ENCODE results near the gene C19orf67.
A peak's percentile ranks its signal among the peaks of the same experiment; 100 is the strongest.

C19orf67 gene

DNA sequence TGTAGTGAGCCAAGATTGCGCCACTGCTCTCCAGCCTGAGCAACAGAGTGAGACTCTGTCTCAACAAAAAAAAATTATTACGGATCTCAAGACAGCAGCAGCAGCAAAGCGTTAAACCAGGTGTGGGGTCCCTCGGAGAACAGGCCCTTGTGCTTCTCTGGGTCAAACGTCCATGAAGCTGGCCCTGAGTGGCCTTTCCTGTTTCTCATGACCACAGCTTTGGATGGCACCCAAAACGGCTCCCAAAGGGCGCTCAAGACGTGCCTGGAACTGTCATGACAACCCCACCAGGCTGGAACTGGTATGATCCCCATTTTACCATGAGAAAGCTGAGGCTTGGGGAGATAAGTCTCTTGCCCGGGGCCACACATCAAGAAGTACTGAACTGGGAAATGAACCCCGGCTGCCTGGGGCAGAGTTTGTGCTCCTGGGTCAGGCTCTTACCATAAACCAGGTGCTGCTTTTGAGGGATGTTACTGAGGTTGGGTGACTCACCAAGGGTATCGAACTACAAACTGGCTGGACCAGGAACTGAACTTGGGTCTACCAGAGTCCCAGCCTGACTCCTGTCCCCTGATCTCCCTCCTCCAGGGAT lies 16.6 kb upstream of the C19orf67 start:
- DNase-seq: no peak
- no peaks in the 10 kb centered on the region for H3K27me3 Mint-ChIP-seq
- H3K9me3 Mint-ChIP-seq: no peaks in the 10 kb centered on the region
- no peak overlapping the region for H3K4me3 Mint-ChIP-seq
- CTCF ChIA-PET: interaction anchor here (0.7 to 1.9 kb wide), 3 partner anchors 11 to 423 kb away, joined by 3 to 7 read pairs (median 3); partner anchors contain the start of gene ASF1B
- peaks cover 23% of the 10 kb centered on the region for H3K36me3 Mint-ChIP-seq
- H3K4me1 Mint-ChIP-seq: no peaks in the 10 kb centered on the region
- no peak overlapping the region for H3K27ac Mint-ChIP-seq

DNA sequence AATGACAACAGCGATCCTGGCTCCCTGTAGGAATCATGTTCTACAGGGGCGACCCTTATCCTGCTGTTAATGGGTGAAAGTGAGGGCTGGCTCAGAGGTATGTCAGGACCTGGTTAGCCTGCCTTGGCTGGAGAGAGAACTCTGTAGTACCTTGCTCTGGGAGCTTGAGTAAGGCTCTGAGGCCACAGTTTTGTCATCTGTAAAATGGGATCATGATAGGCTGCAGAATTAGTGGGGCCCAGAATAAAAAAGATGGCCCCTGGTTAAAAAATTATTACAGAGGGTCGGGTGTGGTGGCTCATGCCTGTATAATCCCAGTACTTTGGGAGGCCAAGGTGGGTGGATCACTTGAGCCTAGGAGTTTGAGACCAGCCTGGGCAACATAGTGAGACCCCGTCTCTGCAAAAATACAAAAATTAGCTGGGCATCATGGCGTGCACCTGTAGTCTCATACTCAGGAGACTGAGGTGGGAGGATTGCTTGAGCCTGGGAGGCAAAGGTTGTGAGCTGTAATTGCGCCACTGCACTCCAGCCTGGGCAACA lies 15.5 kb upstream of the C19orf67 start:
- Mint-ChIP-seq H3K36me3 (peaks cover 32% of the 10 kb centered on the region), H3K9me3 (no peaks in the 10 kb centered on the region), H3K4me3 (no peak overlapping the region), H3K27me3 (no peaks in the 10 kb centered on the region), H3K4me1 (no peaks in the 10 kb centered on the region), H3K27ac (peak overlapping the region; percentile 37)
- no peak for DNase-seq
- CTCF ChIA-PET: no interaction called here

DNA sequence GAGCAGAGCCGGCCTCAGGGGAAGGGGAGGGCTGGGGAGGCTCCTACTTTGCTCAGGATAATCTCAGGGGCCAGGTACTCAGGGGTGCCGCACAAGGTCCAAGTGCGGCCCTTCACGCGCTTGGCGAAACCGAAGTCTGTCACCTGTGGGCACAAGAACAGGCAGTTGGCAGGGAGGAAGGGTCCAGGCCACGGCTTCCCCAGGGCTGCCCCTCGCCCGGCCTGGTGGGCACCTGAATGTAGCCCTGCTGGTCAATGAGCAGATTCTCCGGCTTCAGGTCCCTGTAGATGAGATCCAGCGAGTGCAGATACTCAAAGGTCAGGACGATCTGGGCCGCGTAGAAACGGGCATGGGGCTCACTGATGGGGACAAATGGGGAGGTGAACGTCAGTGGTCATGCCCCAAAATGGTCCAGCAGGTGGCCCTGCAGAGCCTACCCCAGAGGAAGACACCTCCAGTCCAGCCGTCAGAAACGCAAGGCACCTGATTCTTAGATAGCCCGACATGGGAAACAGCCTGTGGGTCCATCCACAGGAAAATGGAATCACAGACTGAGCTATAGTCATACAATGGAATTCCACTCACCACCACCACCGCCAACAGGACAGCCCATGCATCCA lies 12.1 kb upstream of the C19orf67 start:
- DNase-seq: no peak
- Mint-ChIP-seq H3K9me3 (peaks cover 9% of the 10 kb centered on the region), H3K27me3 (no peaks in the 10 kb centered on the region), H3K4me3 (no peak overlapping the region), H3K27ac (no peak overlapping the region), H3K4me1 (peaks cover 6% of the 10 kb centered on the region), H3K36me3 (peaks cover 33% of the 10 kb centered on the region)
- CTCF ChIA-PET: no interaction called here

DNA sequence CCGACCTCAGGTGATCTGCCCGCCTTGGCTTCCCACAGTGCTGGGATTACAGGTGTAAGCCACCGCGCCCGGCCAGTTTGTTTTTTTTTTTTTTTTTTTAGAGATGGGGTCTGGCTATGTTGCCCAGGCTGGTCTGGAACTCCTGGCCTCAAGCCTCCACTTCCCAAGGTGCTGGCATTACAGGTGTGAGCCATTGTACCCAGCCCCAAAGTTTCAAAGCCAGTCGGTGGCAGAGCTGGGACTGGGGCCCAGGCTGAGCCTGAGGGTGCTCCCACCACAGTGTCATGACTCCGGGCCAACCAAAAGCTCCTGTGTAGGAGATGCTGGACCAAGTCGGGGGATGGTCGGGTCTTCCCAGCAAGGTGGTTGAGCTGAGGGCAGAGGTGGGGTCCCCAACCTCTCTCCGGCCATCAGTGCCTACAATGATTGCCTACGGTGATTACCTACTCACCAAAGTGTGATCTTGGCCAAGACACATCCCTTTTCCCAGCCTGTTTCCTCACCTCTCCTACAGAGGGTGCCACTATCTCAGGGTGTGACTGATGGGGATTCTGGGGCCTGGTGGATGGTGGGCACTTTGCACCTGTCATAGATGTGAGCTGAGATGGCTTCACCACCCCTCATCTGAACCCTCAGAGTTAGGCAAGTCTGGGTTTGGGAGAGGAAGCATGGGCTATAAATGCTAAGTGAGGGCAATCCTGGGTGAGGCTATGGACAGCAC lies 10.8 kb upstream of the C19orf67 start:
- no peak for DNase-seq
- Mint-ChIP-seq H3K27ac (no peak overlapping the region), H3K27me3 (no peaks in the 10 kb centered on the region), H3K4me3 (no peak overlapping the region), H3K36me3 (peaks cover 40% of the 10 kb centered on the region), H3K9me3 (peaks cover 13% of the 10 kb centered on the region), H3K4me1 (peaks cover 14% of the 10 kb centered on the region)
- CTCF ChIA-PET: no interaction called here

DNA sequence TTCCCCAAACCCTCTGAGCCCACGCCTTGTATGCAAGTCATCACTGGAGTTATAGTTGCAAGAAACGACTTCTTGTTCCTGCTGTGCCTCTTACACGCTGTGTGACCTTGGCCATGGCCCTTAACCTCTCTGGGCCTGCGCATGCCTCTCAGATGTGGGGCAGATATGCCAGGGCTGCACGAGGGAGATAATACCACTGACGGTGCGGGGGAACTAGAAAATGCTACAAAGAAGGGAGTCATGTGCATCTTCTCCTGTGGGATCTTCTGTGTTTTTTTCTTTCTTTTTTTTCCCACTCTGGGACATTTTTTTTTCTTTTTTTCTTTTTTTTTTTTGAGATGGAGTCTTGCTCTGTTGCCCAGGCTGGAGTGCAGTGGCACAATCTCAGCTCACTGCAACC lies 9.3 kb upstream of the C19orf67 start:
- peaks cover 37% of the 10 kb centered on the region for H3K36me3 Mint-ChIP-seq
- H3K4me1 Mint-ChIP-seq: peaks cover 15% of the 10 kb centered on the region
- CTCF ChIA-PET: interaction anchor here (0.8 to 1.1 kb wide), 2 partner anchors 20 to 254 kb away, joined by 3 read pairs; no protein-coding TSS in a partner anchor
- no peak overlapping the region for H3K4me3 Mint-ChIP-seq
- no peak for DNase-seq
- no peaks in the 10 kb centered on the region for H3K27me3 Mint-ChIP-seq
- H3K27ac Mint-ChIP-seq: peak overlapping the region; percentile 5
- H3K9me3 Mint-ChIP-seq: peaks cover 13% of the 10 kb centered on the region

DNA sequence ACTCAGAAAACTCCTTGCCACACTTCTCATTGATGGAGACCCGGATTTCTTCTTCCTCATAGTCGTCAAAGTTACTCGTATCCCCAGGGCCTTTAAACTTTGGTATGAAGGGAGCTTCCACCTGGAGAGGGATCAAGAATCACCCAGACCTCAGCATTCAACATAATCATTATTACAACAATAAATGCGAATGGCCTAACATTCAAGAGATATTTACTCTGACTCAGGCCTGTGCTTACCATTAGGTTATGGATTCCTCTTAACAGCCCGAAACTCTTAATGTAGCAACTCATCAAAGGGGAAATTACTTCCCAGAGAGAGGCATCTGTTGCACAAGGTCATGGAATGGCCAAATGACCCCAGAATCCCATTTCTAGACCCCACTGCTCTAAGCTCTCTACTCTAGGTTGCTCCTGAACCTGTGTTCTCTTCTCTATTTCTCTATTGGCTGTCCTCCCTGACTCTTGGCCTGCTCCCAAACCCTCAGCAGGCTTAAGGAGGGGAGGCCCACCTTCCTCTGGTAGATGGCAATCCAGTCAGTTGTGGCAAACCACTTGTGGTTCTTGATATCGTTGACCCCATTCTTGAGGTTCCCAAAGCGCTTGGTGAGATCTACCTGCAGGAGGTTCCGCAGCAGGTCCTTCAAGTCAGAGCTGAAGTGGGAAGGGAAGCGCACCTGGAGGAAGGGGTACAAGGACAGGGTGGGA lies 7.7 kb upstream of the C19orf67 start:
- peaks cover 47% of the 10 kb centered on the region for H3K36me3 Mint-ChIP-seq
- peaks cover 13% of the 10 kb centered on the region for H3K9me3 Mint-ChIP-seq
- H3K27me3 Mint-ChIP-seq: no peaks in the 10 kb centered on the region
- H3K27ac Mint-ChIP-seq: peak overlapping the region; percentile 65
- H3K4me1 Mint-ChIP-seq: peaks cover 24% of the 10 kb centered on the region
- CTCF ChIA-PET: interaction anchor here (0.7 to 1.2 kb wide), 3 partner anchors 19 to 256 kb away, joined by 3 to 6 read pairs (median 3); a partner anchor contains a TSS
- peak overlapping the region; percentile 51 for H3K4me3 Mint-ChIP-seq
- DNase-seq: no peak

DNA sequence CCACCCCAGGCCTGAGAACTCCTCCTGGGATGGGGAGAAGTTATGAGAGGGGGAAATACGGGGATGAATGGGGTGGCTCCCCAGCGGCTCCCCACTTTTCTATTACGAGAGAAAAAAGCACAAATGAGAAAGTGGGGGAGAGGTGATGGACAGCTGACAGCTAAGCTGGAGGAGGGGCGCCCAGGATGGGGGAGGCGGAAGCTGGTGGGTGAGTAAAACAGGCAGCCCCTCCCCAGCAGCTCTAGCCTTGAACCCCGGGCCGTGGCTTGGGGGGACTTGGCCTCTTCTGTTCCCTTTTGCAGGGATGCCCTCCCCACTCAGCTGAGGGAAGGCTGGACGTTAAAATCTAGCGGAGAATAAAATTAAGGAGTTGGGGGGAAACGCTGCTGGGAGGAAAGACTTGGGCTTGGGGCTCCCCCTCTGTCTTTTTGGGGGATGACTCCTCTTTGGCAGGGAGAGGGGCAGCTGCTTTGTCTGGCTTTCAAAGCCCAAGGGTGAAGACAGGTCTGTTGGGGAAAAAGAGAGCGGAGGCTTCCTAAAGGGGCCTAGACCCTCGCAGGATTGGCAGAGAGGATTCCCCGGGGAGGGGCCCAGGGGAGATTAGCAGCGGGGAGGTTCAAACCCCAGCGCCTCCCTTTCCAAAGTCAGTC lies 6.4 kb upstream of the C19orf67 start:
- Mint-ChIP-seq H3K27ac (peak overlapping the region; percentile 99), H3K4me1 (peaks cover 29% of the 10 kb centered on the region), H3K9me3 (peaks cover 13% of the 10 kb centered on the region), H3K27me3 (no peaks in the 10 kb centered on the region), H3K36me3 (peaks cover 45% of the 10 kb centered on the region), H3K4me3 (peak overlapping the region; percentile 100)
- peak; percentile 76 for DNase-seq
- CTCF ChIA-PET: interaction anchor here (1.0 to 1.5 kb wide), 3 partner anchors 18 to 210 kb away, joined by 3 to 6 read pairs (median 4); no protein-coding TSS in a partner anchor

DNA sequence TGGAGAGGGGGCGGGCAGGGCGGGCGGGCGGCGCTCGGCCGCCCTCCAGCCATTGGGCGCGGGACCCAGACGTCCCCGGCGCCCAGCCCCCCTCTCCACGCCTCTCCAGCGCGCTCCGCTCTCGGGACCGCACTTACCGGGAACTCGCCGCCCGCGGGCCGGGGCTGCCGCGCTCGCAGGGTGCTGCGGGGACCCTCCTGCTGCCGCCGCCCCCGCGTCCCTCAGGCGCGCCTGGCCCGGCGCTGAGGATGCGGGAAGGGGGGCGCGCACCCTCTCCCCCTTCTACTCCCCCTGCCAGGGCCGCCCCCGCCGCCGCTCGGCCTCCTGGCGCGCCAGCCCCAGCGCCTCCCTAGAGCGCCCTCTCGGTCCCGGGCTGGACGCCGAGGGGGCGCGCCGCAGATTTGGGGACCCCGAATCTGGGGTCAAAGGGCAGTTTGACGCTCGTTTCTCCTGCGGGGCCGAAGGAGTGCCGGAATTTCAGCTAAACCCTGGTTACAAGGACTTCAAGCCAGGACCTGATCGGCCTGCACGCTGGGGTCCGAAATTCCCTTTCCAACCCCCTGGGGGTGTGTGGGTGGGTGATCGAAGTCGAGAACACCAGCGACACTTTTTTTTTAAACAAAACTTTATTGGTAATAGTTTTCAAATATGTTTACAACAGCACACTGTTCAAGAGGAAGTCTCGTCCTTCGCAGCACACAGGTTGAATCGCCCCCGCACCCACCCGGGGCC lies 5.7 kb upstream of the C19orf67 start:
- Mint-ChIP-seq H3K27ac (peak overlapping the region; percentile 99), H3K27me3 (no peaks in the 10 kb centered on the region), H3K4me1 (peaks cover 29% of the 10 kb centered on the region), H3K4me3 (peak overlapping the region; percentile 100), H3K9me3 (peaks cover 13% of the 10 kb centered on the region), H3K36me3 (peaks cover 38% of the 10 kb centered on the region)
- DNase-seq: peak; percentile 86
- CTCF ChIA-PET: interaction anchor here (1.0 to 1.5 kb wide), 3 partner anchors 18 to 209 kb away, joined by 3 to 6 read pairs (median 4); no protein-coding TSS in a partner anchor

DNA sequence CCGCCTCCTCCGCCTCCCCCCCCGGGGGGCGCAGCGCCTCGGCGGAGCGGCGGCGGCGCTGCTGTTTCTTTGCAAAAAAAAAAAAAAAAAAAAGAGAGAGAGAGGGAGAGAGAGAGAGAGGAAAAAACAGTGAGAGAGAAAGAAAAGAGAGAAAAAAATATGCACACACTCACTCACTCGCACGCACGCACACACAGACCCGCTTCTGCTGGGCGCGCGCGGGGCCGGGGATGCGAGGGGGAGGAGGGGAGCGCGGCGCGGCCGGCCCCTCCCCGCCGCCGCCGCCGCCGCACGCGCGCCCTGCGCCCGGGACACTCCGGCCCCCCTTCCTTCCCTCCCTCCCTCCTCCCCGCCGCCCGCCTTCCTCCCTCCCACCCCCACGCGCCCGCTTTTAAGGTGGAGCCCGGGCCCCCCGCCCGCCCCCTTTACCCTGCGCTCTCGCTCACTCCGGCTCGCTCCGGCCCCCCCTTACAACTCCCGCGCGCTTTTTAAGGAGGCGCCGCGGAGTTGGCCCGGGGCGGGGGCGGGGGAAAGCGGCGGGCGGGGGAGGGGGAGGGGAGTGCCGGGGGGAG lies 5.0 kb upstream of the C19orf67 start, which contains the start of gene SAMD1:
SAMD1 (minus strand) TSS at position 243 of the 572 bp plus-strand sequence.
- Mint-ChIP-seq H3K36me3 (peaks cover 38% of the 10 kb centered on the region), H3K4me1 (peaks cover 29% of the 10 kb centered on the region), H3K27ac (peak within 1 kb of the TSS; percentile 99), H3K4me3 (peak within 1 kb of the TSS; percentile 100), H3K9me3 (peaks cover 13% of the 10 kb centered on the region), H3K27me3 (no peaks in the 10 kb centered on the region)
- DNase-seq: peak; percentile 90
- CTCF ChIA-PET: interaction anchor here (0.5 to 1.5 kb wide), 2 partner anchors 14 to 24 kb away, joined by 3 to 6 read pairs; no protein-coding TSS in a partner anchor

DNA sequence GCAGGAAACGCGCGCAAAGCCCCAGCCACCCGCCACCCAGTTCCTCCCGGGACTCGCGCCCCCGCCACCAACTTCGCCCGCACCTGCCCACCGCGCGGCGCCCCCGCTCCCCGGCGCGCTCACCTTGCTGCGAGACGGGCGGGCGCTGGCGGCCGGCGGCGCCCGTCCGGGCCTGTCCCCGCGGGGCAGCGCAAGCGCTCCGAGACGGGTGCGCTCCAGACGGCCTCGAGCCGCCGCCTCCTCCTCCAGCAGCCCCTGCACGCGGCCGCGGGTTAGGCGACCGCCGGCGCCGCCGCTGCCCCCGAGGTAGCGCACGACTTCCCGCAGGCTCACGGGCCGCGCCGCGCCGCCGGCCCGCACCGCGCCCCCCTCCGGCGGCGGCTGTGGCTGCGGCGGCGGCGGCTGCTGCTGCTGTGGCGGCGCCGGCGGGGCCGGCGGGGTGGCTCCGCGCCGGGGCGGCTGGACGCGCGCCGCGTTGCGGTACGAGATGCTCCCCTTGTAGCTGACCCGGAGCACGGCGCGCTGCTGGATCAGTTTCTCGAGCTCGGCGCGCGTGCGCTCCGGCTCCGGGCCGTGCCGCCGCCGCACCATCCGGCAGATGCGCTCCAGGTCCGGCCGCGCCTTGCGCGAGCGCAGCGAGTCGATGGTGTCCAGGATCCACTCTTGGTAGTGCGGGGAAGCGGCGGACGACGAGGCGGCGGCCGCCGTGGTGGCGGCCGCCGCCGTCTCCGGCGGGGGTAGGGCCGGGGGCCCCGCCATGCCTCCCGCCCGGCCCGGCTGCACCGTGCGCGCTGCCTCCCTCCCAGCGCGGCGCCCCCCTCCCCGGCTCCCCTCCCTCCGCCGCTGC lies 4.3 kb upstream of the C19orf67 start:
- peaks cover 38% of the 10 kb centered on the region for H3K36me3 Mint-ChIP-seq
- DNase-seq: peak; percentile 63

DNA sequence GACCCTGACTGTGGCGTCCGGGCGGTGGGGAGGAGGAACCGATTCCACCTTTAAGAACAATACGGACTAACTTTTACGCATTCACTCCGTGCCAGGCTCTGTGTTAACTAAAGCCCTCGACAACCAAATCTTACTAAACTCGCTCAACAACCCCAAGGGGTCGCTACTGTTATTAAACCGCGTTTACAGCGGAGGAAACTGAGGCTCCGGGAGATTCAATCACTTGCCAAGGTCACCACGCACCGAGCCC lies 3.8 kb upstream of the C19orf67 start:
- DNase-seq: peak; percentile 40
- H3K36me3 Mint-ChIP-seq: peaks cover 34% of the 10 kb centered on the region
- peak overlapping the region; percentile 73 for H3K4me3 Mint-ChIP-seq
- H3K27me3 Mint-ChIP-seq: no peaks in the 10 kb centered on the region
- peaks cover 29% of the 10 kb centered on the region for H3K4me1 Mint-ChIP-seq
- peaks cover 13% of the 10 kb centered on the region for H3K9me3 Mint-ChIP-seq
- CTCF ChIA-PET: interaction anchor here (1.2 to 1.6 kb wide), 2 partner anchors 11 to 26 kb away, joined by 3 to 4 read pairs; no protein-coding TSS in a partner anchor
- H3K27ac Mint-ChIP-seq: peak overlapping the region; percentile 79

More for the DNA sequence above, 4.3 kb upstream of the C19orf67 start:
- CTCF ChIA-PET: interaction anchor here (0.5 to 1.6 kb wide), 3 partner anchors 11 to 26 kb away, joined by 3 to 4 read pairs (median 3); no protein-coding TSS in a partner anchor
- Mint-ChIP-seq H3K27ac (peak overlapping the region; percentile 79), H3K4me3 (peak overlapping the region; percentile 76), H3K9me3 (peaks cover 13% of the 10 kb centered on the region), H3K27me3 (no peaks in the 10 kb centered on the region), H3K4me1 (peaks cover 29% of the 10 kb centered on the region)

Measured in activated naive CD4-positive, alpha-beta T cell treated with anti-CD3 and anti-CD28 coated beads, Interleukin-2, amount 10 ng/mL, durations not matched to agents 7 days and 5 days (primary cell).